ENCODE measurements around the gene KLHL10.
"Not testable (repeated sequence)": the region's sequence is repeated elsewhere in the genome, so short reads cannot be mapped to it uniquely, and the experiment has no call there.

KLHL10 gene

GRCh38 chr17:41813152-41813680, 24.4 kb upstream of the KLHL10 start:
- no peak for DNase-seq (ENCODE audit: low read depth)

GRCh38 chr17:41813699-41814124, 23.9 kb upstream of the KLHL10 start:
- DNase-seq (ENCODE audit: low read depth) = no peak

- DNase-seq (ENCODE audit: low read depth) = no peak
Measured at GRCh38 chr17:41814195-41814594, 23.4 kb upstream of the KLHL10 start.

GRCh38 chr17:41816637-41817320, 20.8 kb upstream of the KLHL10 start:
- DNase-seq (ENCODE audit: low read depth) = no peak

GRCh38 chr17:41818024-41818423, 19.6 kb upstream of the KLHL10 start:
- no peak for DNase-seq (ENCODE audit: low read depth)

GRCh38 chr17:41821776-41822175, 15.8 kb upstream of the KLHL10 start:
- no peak for DNase-seq (ENCODE audit: low read depth)

GRCh38 chr17:41822216-41823140, 15.1 kb upstream of the KLHL10 start:
- no peak for DNase-seq (ENCODE audit: low read depth)

- DNase-seq (ENCODE audit: low read depth) = no peak
Measured at GRCh38 chr17:41823141-41823524, 14.5 kb upstream of the KLHL10 start.

GRCh38 chr17:41823580-41823979, 14.0 kb upstream of the KLHL10 start:
- DNase-seq (ENCODE audit: low read depth) = no peak

- no peak for DNase-seq (ENCODE audit: low read depth)
Measured at GRCh38 chr17:41824086-41824485, 13.5 kb upstream of the KLHL10 start.

- no peak for DNase-seq (ENCODE audit: low read depth)
Measured at GRCh38 chr17:41825175-41825845, 12.3 kb upstream of the KLHL10 start.

- not testable (repeated sequence) for DNase-seq (ENCODE audit: low read depth)
Measured at GRCh38 chr17:41829961-41830360, 7.7 kb upstream of the KLHL10 start.

- DNase-seq (ENCODE audit: low read depth) = no peak
Measured at GRCh38 chr17:41835214-41835799, 2.3 kb upstream of the KLHL10 start.

GRCh38 chr17:41835800-41836549, 1.6 kb upstream of the KLHL10 start, which contains the start of gene NT5C3B:
Gene NT5C3B (minus strand): TSS chr17:41836232. CDS start chr17:41836193, 39 bp downstream.
- DNase-seq (ENCODE audit: low read depth) = peak; percentile 57

- no peak for DNase-seq (ENCODE audit: low read depth)
Measured at GRCh38 chr17:41836550-41837196, 952 bp upstream of the KLHL10 start.

- not testable (repeated sequence) for DNase-seq (ENCODE audit: low read depth)
Measured at GRCh38 chr17:41839448-41839847, 1.8 kb downstream of the KLHL10 start.

- DNase-seq (ENCODE audit: low read depth) = not testable (repeated sequence)
Measured at GRCh38 chr17:41840781-41841180, 3.2 kb downstream of the KLHL10 start.

- DNase-seq (ENCODE audit: low read depth) = no peak
Measured at GRCh38 chr17:41844971-41845370, 7.3 kb downstream of the KLHL10 start.

- DNase-seq (ENCODE audit: low read depth) = no peak
Measured at GRCh38 chr17:41848788-41849187, 11.2 kb downstream of the KLHL10 start.

- DNase-seq (ENCODE audit: low read depth) = no peak
Measured at GRCh38 chr17:41849251-41849990, 11.8 kb downstream of the KLHL10 start.
